Astrocyte (in vitro differentiated cells and primary cell): Measurements from ENCODE around the gene TNIK. TPM values are rescaled to one million over a fixed set of nuclear protein-coding genes. Genes with fewer than 3 reads are reported as not detected.

ENCODE experiments used
- DNase-seq: peaks from one replicate; pipeline ENCODE4 v3.0.0-alpha.2; 2010; ENCODE audit warnings: low read depth
- FAIRE-seq: peaks from 2 replicates; lab custom pipeline; 2011; peaks lifted over from hg19 to GRCh38; lab: Jason Lieb, UNC
- H2AFZ ChIP-seq: 2 replicates; pipeline ENCODE4 v1.6.0; 2012; ENCODE audit warnings: low read depth, low read length, inconsistent platforms
- H3K27ac ChIP-seq: 2 replicates; pipeline ENCODE4 v1.5.1; 2011; ENCODE audit warnings: low read depth, low read length, inconsistent platforms
- H3K27me3 ChIP-seq: 2 replicates; pipeline ENCODE4 v1.6.0; 2011; ENCODE audit warnings: low read length, inconsistent platforms; ENCODE audit not compliant: insufficient read depth
- H3K36me3 ChIP-seq: 2 replicates; pipeline ENCODE4 v1.5.1; 2011; ENCODE audit warnings: low read length, inconsistent platforms; ENCODE audit not compliant: insufficient read depth
- H3K4me1 ChIP-seq: 2 replicates; pipeline ENCODE4 v1.5.1; 2011; ENCODE audit warnings: low read length, inconsistent platforms; ENCODE audit not compliant: insufficient read depth
- H3K4me2 ChIP-seq: 2 replicates; pipeline ENCODE4 v1.6.0; 2012; ENCODE audit warnings: low read length, inconsistent platforms
- H3K4me3 ChIP-seq: 2 replicates; pipeline ENCODE4 v1.5.1; 2011; ENCODE audit warnings: low read depth, mild to moderate bottlenecking, low read length, inconsistent platforms; ENCODE audit not compliant: insufficient read depth
- H3K79me2 ChIP-seq: 2 replicates; pipeline ENCODE4 v1.6.0; 2012; ENCODE audit warnings: mild to moderate bottlenecking, low read length, inconsistent platforms; ENCODE audit not compliant: insufficient read depth
- H3K9ac ChIP-seq: 2 replicates; pipeline ENCODE4 v1.6.0; 2012; ENCODE audit warnings: mild to moderate bottlenecking, low read length, inconsistent platforms
- H3K9me3 ChIP-seq: 2 replicates; pipeline ENCODE4 v1.5.1; 2012; ENCODE audit warnings: low read depth, mild to moderate bottlenecking, low read length, inconsistent platforms; ENCODE audit not compliant: insufficient read depth
- H4K20me1 ChIP-seq: 2 replicates; pipeline ENCODE4 v1.6.0; 2012; ENCODE audit warnings: low read length, inconsistent platforms; ENCODE audit not compliant: insufficient read depth
- H3K27ac Mint-ChIP-seq: one replicate; pipeline ENCODE4 v1.8.0; 2021; ENCODE audit warnings: mild to moderate bottlenecking, mixed read lengths; ENCODE audit not compliant: unreplicated experiment
- H3K27me3 Mint-ChIP-seq: one replicate; pipeline ENCODE4 v1.8.0; 2021; ENCODE audit warnings: low read depth, mixed read lengths; ENCODE audit not compliant: unreplicated experiment
- H3K36me3 Mint-ChIP-seq: one replicate; pipeline ENCODE4 v1.8.0; 2021; ENCODE audit warnings: low read depth, mixed read lengths; ENCODE audit not compliant: unreplicated experiment
- H3K4me1 Mint-ChIP-seq: one replicate; pipeline ENCODE4 v1.8.0; 2021; ENCODE audit warnings: low read depth, mixed read lengths; ENCODE audit not compliant: unreplicated experiment
- H3K4me3 Mint-ChIP-seq: one replicate; pipeline ENCODE4 v1.8.0; 2021; ENCODE audit warnings: mild to moderate bottlenecking, moderate library complexity, mixed read lengths; ENCODE audit not compliant: unreplicated experiment
- H3K9me3 Mint-ChIP-seq: one replicate; pipeline ENCODE4 v1.8.0; 2021; ENCODE audit warnings: mild to moderate bottlenecking, mixed read lengths; ENCODE audit not compliant: unreplicated experiment
- EZH2 ChIP-seq: IDR thresholded peaks from 2 replicates; pipeline ENCODE4 v1.6.1; 2012; ENCODE audit warnings: mild to moderate bottlenecking, low read length, inconsistent platforms; ENCODE audit not compliant: insufficient read depth
- total RNA-seq: library from RNA; stranded (reverse); gene quantifications from 2 replicates; pipeline ENCODE4 v1.2.1, GENCODE V29; 2021
- TF ChIP-seq, protein P1 (sequence below): IDR thresholded peaks from 2 replicates; pipeline ENCODE4 v1.5.1; 2011; ENCODE audit warnings: low read depth, mild to moderate bottlenecking, inconsistent platforms, low read length, moderate library complexity; ENCODE audit not compliant: insufficient read depth

TNIK gene
- total RNA-seq, 1 donor from 2014 or later, result 70.0 TPM

DNA sequence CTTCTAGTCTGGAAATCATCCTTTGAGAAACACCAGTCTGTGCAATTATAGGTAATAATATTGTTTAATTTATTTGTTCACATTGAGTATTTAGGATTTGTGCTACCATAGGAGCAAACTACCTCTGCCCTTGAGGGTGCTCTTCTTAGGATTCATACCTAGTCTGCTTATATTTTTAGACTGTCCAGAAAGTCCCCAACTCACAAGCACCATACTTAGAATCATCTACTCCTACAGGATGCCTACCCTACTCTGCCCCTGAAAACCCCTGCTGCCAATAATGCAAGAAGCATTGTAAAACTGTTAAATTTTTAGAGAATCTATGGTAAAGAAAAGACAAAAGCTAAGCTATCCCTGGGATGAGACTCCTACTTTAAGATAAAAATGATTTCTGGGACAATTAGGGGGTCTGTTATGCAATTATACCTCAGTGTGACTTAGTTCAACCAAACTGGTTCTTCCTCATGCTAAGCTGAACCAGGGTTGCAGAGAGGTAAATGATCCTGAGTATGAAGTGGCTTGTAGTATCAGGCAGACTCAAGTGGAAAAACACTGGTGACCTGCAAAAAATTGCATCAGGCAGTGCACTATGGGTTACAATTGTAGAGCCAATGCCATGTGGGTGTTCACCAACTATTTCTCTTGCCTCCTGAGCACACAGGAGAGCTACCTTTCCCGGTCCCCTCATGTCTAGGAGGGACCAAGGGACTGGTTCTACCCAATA lies 133.3 kb downstream of the TNIK start:
- no peak overlapping the region for H3K27ac ChIP-seq
- no peak overlapping the region for H3K4me3 Mint-ChIP-seq
- no peaks in the 10 kb centered on the region for H3K27me3 Mint-ChIP-seq
- H3K36me3 ChIP-seq, result no peaks in the 10 kb centered on the region
- DNase-seq (no peak), FAIRE-seq (no peak)
- no peaks in the 10 kb centered on the region for H3K79me2 ChIP-seq
- no peak overlapping the region for H2AFZ ChIP-seq
- H3K9ac ChIP-seq, result no peak overlapping the region
- no peaks in the 10 kb centered on the region for H3K9me3 Mint-ChIP-seq
- TF ChIP-seq, protein P1, sequence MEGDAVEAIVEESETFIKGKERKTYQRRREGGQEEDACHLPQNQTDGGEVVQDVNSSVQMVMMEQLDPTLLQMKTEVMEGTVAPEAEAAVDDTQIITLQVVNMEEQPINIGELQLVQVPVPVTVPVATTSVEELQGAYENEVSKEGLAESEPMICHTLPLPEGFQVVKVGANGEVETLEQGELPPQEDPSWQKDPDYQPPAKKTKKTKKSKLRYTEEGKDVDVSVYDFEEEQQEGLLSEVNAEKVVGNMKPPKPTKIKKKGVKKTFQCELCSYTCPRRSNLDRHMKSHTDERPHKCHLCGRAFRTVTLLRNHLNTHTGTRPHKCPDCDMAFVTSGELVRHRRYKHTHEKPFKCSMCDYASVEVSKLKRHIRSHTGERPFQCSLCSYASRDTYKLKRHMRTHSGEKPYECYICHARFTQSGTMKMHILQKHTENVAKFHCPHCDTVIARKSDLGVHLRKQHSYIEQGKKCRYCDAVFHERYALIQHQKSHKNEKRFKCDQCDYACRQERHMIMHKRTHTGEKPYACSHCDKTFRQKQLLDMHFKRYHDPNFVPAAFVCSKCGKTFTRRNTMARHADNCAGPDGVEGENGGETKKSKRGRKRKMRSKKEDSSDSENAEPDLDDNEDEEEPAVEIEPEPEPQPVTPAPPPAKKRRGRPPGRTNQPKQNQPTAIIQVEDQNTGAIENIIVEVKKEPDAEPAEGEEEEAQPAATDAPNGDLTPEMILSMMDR, result no peak
- TF ChIP-seq EZH2, result no peak
- H3K27ac Mint-ChIP-seq, result peak overlapping the region; percentile 28
- no peak overlapping the region for H3K4me3 ChIP-seq
- H3K27me3 ChIP-seq, result no peaks in the 10 kb centered on the region
- peaks cover 7% of the 10 kb centered on the region for H3K36me3 Mint-ChIP-seq
- H3K4me2 ChIP-seq, result no peak overlapping the region
- no peaks in the 10 kb centered on the region for H3K4me1 ChIP-seq
- peaks cover 7% of the 10 kb centered on the region for H4K20me1 ChIP-seq
- peaks cover 28% of the 10 kb centered on the region for H3K4me1 Mint-ChIP-seq
- no peaks in the 10 kb centered on the region for H3K9me3 ChIP-seq

DNA sequence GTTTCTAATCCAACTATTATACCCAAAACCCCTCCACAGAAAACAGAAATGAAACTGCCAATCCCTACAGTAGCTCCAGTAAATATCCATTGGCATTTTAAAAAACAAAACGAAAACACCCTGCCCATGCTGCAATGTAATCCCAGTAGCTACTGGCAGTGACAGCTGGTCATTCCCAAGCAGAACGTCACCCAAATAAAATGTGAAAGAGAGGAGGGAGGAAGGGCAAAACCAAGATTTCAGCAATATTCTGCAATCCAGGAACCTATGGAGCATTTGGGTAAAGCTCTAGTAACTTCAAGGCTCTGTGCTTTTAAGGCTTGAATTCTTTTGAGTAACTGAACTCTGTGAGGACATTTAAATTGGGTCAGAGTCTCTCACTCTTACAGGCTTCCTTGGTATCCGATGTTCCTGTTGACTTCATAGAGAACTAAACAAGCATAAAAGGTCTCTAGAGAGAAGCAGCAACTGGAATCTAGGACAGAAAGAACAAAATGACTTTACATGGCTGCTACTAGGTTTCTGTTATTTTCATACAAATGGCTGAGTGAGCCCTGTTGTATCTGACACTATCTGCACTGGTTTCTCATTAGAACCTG lies 136.2 kb downstream of the TNIK start:
- H3K79me2 ChIP-seq, result no peaks in the 10 kb centered on the region
- no peaks in the 10 kb centered on the region for H3K27me3 ChIP-seq
- H3K4me1 ChIP-seq, result no peaks in the 10 kb centered on the region
- peaks cover 7% of the 10 kb centered on the region for H4K20me1 ChIP-seq
- no peak overlapping the region for H3K9ac ChIP-seq
- Mint-ChIP-seq H3K27me3 (no peaks in the 10 kb centered on the region), H3K4me1 (peaks cover 44% of the 10 kb centered on the region), H3K9me3 (no peaks in the 10 kb centered on the region), H3K4me3 (no peak overlapping the region), H3K36me3 (peaks cover 7% of the 10 kb centered on the region), H3K27ac (no peak overlapping the region)
- TF ChIP-seq, protein P1, result no peak
- no peak for TF ChIP-seq EZH2
- no peak for FAIRE-seq
- H3K36me3 ChIP-seq, result no peaks in the 10 kb centered on the region
- H3K27ac ChIP-seq, result no peak overlapping the region
- no peak overlapping the region for H2AFZ ChIP-seq
- no peak overlapping the region for H3K4me3 ChIP-seq
- H3K9me3 ChIP-seq, result no peaks in the 10 kb centered on the region
- H3K4me2 ChIP-seq, result no peak overlapping the region
- DNase-seq, result no peak
